ENCODE data around the gene BEX3.

- TF ChIP-seq CTCF (IDR thresholded peaks at IDR 0.05), result no peak
- TF ChIP-seq POLR2A (IDR thresholded peaks at IDR 0.05), result no peak
- TF ChIP-seq POLR2AphosphoS5 (IDR thresholded peaks at IDR 0.05), result no peak
- no peak for TF ChIP-seq EP300 (IDR thresholded peaks at IDR 0.05)
These were observed 614 bp downstream of the BEX3 start for GRCh38 chrX:103376979-103377324.
